ENCODE data around the gene AKAP12.

The AKAP12 gene

GRCh38 chr6:151320140-151320539 lies 80.4 kb downstream of the AKAP12 start:
- TF ChIP-seq, protein P1, sequence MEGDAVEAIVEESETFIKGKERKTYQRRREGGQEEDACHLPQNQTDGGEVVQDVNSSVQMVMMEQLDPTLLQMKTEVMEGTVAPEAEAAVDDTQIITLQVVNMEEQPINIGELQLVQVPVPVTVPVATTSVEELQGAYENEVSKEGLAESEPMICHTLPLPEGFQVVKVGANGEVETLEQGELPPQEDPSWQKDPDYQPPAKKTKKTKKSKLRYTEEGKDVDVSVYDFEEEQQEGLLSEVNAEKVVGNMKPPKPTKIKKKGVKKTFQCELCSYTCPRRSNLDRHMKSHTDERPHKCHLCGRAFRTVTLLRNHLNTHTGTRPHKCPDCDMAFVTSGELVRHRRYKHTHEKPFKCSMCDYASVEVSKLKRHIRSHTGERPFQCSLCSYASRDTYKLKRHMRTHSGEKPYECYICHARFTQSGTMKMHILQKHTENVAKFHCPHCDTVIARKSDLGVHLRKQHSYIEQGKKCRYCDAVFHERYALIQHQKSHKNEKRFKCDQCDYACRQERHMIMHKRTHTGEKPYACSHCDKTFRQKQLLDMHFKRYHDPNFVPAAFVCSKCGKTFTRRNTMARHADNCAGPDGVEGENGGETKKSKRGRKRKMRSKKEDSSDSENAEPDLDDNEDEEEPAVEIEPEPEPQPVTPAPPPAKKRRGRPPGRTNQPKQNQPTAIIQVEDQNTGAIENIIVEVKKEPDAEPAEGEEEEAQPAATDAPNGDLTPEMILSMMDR (IDR thresholded peaks at IDR 0.05; ENCODE audit: unreplicated experiment in 3 of 3): no peak
- Mint-ChIP-seq H3K4me3 (no peak overlapping the region), H3K9me3 (peaks cover 6% of the 10 kb centered on the region), H3K4me1 (peaks cover 35% of the 10 kb centered on the region), H3K27ac (peak overlapping the region; percentile 28 to 75 (median 64)), H3K27me3 (ENCODE audit: low read depth) (no peaks in the 10 kb centered on the region), H3K36me3 (ENCODE audit: low read depth) (peaks cover 55% of the 10 kb centered on the region)

DNA sequence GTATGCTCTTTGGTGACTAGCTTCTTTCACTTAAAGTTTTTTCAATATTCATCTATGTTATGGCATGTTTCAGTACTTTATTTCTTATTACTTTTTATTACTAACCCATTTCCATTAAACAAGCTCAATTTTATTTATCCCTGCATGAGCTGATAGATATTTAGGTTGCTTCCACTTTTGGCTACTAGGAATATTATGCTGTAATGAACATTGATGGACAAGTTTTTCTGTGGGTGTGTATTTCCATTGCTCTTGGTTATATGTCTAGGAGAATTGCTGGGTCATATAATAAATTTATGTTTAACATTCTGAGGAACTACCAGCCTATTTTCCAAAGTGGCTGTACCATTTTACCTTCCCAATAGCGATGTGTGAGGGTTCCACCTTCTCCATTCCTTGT lies 81.7 kb downstream of the AKAP12 start:
- Mint-ChIP-seq H3K27me3 (ENCODE audit: low read depth) (no peaks in the 10 kb centered on the region), H3K4me3 (no peak overlapping the region), H3K27ac (no peak overlapping the region), H3K4me1 (peaks cover 46% of the 10 kb centered on the region), H3K36me3 (ENCODE audit: low read depth) (peaks cover 44% of the 10 kb centered on the region), H3K9me3 (peaks cover 4% of the 10 kb centered on the region)
- TF ChIP-seq, protein P1 (IDR thresholded peaks at IDR 0.05; ENCODE audit: unreplicated experiment in 3 of 3): no peak

DNA sequence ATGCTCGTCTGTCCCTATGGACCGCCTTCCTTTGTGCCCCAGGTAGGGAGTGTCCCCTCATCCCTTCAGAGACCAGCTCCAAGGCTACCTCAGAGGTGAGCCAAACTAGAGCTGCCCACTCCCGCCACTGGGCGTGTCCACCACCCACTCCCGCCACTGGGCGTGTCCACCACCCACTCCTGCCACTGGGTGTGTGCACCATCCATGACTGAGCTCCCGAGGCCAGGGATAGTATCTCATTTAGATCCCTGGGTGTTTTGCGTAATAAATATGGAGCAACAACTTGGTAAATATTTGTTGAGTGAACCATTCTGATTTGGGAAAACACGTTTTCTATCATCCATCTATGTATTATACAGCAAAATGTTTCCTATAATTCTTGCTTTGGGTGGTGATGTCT lies 82.8 kb downstream of the AKAP12 start:
- Mint-ChIP-seq H3K27me3 (ENCODE audit: low read depth) (no peaks in the 10 kb centered on the region), H3K4me3 (no peak overlapping the region), H3K9me3 (peaks cover 4% of the 10 kb centered on the region), H3K36me3 (ENCODE audit: low read depth) (peaks cover 38% of the 10 kb centered on the region), H3K27ac (peak overlapping the region; percentile 48 to 80 (median 72)), H3K4me1 (peaks cover 47% of the 10 kb centered on the region)
- TF ChIP-seq, protein P1 (IDR thresholded peaks at IDR 0.05; ENCODE audit: unreplicated experiment in 3 of 3): no peak

DNA sequence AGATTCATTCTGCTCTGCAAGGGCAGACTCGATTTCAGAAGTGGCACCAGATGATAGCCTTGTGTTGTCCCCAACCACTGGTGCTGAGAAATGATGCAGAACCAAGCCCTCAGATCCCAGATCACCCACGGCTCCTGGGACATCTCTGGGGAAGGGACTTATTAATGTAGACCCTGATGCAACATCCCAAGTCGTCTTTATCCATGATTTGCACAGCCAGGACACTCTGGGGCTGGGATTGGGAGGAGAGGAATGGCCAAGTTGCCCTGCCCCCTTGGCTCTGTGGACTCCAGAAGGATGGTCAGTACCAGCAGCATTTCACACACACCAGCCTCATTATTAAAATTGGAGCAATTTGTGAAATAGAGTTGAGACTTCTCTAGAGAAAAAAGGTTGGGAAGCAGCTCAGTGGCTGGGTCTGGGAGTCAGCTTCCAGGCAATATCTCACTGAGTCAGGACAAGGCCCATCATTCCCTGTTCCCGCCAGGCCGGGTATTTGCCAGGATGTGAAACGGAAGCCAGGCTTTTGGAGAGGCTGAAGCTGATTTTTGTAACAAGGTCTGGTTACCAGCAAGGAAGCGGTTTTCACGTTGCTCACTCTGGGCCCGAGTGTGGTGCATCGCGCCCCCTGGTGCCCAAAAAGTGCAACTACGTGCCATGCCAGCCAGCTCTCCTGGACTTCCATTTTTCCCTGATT lies 84.2 kb downstream of the AKAP12 start:
- H3K4me1 Mint-ChIP-seq: peaks cover 50% of the 10 kb centered on the region
- no peaks in the 10 kb centered on the region for H3K27me3 Mint-ChIP-seq (ENCODE audit: low read depth)
- peaks cover 36% of the 10 kb centered on the region for H3K36me3 Mint-ChIP-seq (ENCODE audit: low read depth)
- peak overlapping the region; percentile 64 to 87 (median 80) for H3K27ac Mint-ChIP-seq
- H3K4me3 Mint-ChIP-seq: peak overlapping the region; percentile 58 to 80 (median 77)
- TF ChIP-seq, protein P1 (IDR thresholded peaks at IDR 0.05; ENCODE audit: unreplicated experiment in 3 of 3): peak; percentile 94 to 98 (median 96)
- peaks cover 4% of the 10 kb centered on the region for H3K9me3 Mint-ChIP-seq

GRCh38 chr6:151324488-151324825 lies 84.7 kb downstream of the AKAP12 start:
- Mint-ChIP-seq H3K9me3 (peaks cover 4% of the 10 kb centered on the region), H3K27ac (peak overlapping the region; percentile 64 to 87 (median 80)), H3K27me3 (ENCODE audit: low read depth) (no peaks in the 10 kb centered on the region), H3K4me3 (peak overlapping the region; percentile 58 to 80 (median 77)), H3K36me3 (ENCODE audit: low read depth) (peaks cover 35% of the 10 kb centered on the region), H3K4me1 (peaks cover 53% of the 10 kb centered on the region)
- TF ChIP-seq, protein P1 (IDR thresholded peaks at IDR 0.05; ENCODE audit: unreplicated experiment in 3 of 3): no peak
